Activated T-cell treated with anti-CD3 and anti-CD28 coated beads for 1 hour (primary cell): ENCODE data around the gene GEMIN4.
"Not testable (repeated sequence)": the region's sequence is repeated elsewhere in the genome, so short reads cannot be mapped to it uniquely, and the experiment has no call there.

Source experiments
- DNase-seq: peaks from one replicate; pipeline ENCODE4 v3.0.0-alpha.2; 2020; ENCODE audit warnings: low read depth

The GEMIN4 gene

GRCh38 chr17:778096-778495 lies 26.0 kb upstream of the GEMIN4 start:
- DNase-seq: no peak

GRCh38 chr17:774313-774584 lies 22.2 kb upstream of the GEMIN4 start:
- no peak for DNase-seq

DNA sequence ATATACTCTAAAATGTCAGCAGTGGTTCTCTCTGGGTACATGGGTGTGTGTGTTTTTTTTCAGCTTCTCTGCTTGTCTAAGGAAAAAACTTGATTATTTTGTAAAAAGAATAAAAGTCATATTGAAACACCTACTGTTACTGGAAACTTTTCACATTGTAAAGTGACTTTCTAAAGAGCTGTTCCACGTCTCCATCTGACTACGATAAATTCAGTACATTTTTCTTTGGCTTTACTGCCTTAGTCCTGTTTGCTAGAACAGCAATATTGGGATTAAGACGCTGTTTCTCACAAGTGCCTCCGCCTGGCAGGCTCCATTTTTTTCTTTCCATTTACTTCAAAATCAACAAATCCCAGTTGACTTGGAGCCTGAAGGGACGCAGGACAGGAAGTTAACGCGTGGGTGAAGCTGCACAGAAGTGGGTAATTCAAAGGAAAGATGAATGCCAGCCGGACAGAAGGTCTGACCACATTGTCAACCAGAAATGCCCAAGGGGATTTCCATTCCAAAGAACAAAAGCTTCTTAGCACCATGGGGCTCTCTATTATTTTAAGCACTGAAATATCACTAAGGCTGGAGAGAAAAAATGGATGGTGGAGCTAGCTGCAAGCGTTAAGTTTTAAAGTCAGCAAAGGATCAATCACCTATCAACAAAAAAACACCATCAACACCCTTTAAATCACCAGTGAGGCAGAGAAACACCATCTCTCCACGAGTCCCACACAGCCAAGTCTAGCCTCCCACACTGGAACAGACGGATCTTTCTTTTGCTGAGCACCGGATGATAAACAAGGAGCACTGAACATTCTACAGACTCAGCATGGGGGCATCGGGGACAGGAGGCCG lies 21.6 kb upstream of the GEMIN4 start:
- DNase-seq: no peak

- DNase-seq: no peak
These were observed 21.0 kb upstream of the GEMIN4 start for GRCh38 chr17:773016-773415.

DNA sequence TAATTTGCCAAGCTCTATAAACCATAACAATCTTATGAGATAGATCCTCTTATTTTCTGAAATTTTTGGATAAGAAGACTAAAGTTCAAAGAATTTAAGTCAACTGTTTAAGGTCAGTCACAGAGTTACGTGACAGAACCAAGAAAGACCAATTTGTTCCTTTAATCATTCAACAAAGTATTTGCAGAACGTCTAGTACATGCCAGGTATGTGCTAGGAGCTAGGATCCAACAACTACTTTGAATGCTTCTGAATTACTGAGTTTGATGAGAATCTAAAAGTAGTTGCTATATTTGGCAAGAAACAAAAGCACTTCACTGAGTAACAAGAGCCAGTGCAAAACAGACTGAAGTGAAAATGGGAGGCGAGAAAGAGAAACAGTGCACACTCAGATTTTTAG lies 15.0 kb upstream of the GEMIN4 start:
- DNase-seq: no peak

GRCh38 chr17:760371-760770 lies 8.3 kb upstream of the GEMIN4 start:
- DNase-seq: no peak

DNA sequence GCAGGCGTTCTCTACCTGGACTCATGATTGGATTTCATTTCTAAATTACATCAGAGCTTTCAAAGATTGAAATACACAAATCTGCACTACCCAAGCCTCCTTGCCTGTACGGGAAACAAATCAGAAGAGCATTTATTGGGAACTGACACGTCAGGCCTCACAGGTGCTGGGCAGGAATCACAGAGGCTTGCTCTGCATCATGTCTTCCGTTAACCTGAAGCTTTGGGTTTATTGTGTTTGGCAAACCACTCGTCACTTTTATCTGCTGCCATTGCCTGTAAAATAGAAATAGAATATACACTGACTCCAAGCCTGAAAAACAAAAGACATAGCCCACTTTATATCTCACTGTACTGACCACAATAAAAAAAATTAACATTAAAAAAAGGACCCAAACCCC lies 7.9 kb upstream of the GEMIN4 start:
- DNase-seq: no peak

GRCh38 chr17:756010-756567 lies 4.0 kb upstream of the GEMIN4 start:
- not testable (repeated sequence) for DNase-seq

DNA sequence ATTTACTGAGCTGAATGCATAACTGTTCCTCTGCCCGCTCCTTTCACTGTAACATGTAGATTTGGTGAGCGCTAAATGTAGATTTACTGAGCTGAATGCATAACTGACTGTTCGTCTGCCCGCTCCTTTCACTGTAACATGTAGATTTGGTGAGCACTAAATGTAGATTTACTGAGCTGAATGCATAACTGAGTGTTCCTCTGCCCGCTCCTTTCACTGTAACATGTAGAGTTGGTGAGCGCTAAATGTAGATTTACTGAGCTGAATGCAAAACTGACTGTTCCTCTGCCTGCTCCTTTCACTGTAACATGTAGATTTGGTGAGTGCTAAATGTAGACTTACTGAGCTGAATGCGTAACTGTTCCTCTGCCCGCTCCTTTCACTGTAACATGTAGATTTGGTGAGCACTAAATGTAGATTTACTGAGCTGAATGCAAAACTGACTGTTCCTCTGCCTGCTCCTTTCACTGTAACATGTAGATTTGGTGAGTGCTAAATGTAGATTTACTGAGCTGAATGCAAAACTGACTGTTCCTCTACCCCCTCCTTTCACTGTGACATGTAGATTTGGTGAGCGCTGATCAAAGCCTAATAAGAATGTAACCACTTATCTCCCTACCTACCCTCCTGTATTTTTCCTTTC lies 3.4 kb upstream of the GEMIN4 start:
- DNase-seq: not testable (repeated sequence)

- no peak for DNase-seq
These were observed 1.4 kb upstream of the GEMIN4 start for GRCh38 chr17:753418-753817.

- DNase-seq: no peak
These were observed 656 bp upstream of the GEMIN4 start for GRCh38 chr17:752620-753219.

- DNase-seq: peak; percentile 47
These were observed 629 bp downstream of the GEMIN4 start for GRCh38 chr17:751269-752001.

DNA sequence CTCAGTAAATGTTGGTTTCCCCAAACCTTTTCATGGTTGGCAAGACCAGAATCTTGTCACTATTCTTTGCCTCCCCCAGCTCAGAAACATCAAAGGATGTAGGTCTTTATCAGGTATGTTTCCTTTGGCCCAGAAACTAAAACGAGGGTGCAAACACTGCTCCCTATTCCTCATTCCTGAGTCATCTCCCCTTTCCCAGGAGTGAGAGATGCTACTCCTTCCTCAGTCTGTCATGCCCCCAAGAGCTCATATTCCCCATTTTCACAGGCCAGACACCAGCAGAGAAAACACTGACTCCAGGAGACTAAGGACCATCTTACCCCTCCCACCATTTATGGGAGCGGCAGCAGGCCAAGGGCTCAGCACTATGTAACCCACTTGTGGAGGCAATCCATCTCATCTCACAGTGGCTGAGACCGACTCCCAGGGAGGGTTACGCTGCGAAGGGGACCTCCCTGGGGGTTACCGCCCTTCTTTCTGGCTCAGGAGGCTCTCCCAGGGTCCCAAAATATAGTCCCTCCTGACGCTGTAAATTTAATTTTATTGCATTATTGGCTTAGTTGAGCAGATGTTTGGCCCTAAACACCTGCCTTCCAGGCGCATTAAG lies 1.5 kb downstream of the GEMIN4 start:
- no peak for DNase-seq

- not testable (repeated sequence) for DNase-seq
These were observed 2.7 kb downstream of the GEMIN4 start for GRCh38 chr17:749359-749758.

- DNase-seq: not testable (repeated sequence)
These were observed 3.5 kb downstream of the GEMIN4 start for GRCh38 chr17:748604-749003.

DNA sequence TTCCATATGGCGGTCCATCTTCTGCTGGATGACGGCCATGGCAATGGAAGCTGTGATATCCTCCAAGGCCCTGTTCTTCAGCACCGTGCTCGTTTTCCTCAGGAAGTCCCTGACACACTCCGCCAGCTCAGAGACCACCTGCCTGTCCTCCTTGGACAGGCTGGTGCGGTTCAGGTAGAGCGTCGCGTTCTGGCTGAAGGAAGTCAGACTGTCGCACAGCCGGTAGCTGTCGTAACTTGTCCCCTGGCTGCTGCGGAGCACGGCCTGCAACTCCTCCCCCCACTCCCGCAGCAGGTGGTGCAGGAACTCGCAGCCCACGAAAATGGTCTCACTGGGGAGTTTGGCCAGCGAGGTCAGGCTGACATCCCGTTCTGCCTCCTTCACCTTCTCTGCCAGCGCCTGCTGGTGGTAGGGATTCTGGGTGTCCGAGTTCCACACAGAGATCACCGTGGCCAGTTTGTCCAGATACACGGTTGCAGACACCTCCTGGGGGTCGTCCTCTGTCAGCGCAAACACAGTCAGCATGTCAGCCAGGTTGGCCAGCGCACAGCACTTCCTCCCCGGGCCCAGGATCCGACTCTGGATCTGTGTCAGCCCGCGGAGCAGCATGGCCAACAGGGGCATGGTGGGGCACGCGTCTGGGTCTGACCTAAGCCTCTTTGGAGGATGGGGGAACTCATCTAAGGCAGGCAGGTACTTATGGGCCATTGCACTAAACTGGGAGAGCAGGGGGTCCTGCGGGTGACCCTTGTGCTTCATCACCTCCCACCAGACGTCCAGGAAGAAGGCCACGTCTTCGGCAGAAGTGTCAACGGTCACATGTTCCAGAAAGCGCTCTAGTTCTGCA lies 5.1 kb downstream of the GEMIN4 start:
- no peak for DNase-seq

- no peak for DNase-seq
These were observed 5.9 kb downstream of the GEMIN4 start for GRCh38 chr17:746181-746580.

- no peak for DNase-seq
These were observed 6.7 kb downstream of the GEMIN4 start for GRCh38 chr17:745406-745805.

DNA sequence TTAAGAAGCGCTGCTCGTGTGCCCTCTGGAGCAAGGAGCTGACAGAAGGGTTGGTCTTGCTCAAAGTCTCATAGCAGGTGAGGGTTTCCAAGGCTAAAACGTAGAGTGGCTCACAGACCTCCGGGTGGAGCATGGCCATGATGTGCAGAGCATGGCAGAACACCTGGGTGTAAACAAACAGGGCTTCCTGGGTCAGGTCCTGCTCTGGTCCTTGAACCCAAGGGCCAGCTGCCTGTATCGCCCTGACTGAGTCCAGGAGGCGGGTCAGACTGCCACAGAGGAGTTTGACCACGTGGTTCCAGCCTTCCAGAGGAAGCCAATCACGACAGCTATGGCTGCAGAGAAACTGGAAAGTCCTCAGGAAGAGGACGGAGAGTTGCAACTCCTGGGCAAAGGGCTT lies 7.1 kb downstream of the GEMIN4 start:
- no peak for DNase-seq

DNA sequence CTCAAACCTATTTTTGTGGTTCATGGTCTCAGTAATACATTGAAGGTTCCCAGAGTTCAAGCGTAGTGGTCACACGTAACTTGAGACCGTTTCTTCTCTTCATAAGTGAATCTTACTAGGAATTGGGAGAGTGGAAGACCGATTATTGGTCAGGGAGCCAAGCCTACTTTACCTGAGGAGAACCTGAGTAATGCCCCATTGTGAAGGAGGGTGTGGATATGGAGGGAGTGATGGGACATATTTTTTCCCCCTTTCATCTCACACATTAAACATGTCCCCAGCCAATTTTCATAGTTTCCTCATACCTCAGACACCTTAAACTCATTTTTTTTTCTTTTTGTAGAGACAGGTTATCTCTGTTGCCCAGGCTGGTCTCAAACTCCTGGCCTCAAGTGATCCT lies 8.9 kb downstream of the GEMIN4 start:
- DNase-seq: no peak

- no peak for DNase-seq
These were observed 9.8 kb downstream of the GEMIN4 start for GRCh38 chr17:742147-742793.
